Mammary epithelial cell (primary cell): Measurements from ENCODE around the gene CYLD.

Experiments
- EZH2 ChIP-seq: IDR thresholded peaks from 2 replicates; pipeline ENCODE4 v1.6.1; 2012; ENCODE audit warnings: low read length, inconsistent platforms, borderline replicate concordance
- TF ChIP-seq, protein P1 (sequence below), 2 donors: IDR thresholded peaks in 1 of 2; conservative IDR thresholded peaks in 1 of 2; 2 replicates each; pipeline ENCODE4 v1.5.1; 2011 to 2012; ENCODE audit warnings: inconsistent platforms in 2 of 2, low read length in 2 of 2, mild to moderate bottlenecking in 2 of 2, control low read depth in 1 of 2, low read depth in 1 of 2; ENCODE audit not compliant: insufficient read depth in 1 of 2; ENCODE audit errors: extremely low read depth in 1 of 2

DNA sequence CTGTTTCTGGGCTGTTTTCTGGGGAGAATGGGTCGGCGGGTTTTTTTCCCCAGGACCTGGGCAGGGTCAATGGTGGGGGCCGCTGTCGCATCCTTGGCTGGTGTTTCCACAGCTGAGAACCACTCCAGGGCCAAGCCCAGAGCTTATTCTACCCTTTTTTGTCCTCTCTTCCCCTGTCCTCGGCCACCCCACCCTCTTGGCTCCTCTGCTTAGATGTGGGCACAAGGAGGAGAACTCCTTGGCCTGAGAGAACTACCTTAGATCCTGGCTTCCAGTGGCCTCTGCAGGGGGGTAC, 44.5 kb upstream of the CYLD start:
- TF ChIP-seq EZH2, result no peak
- TF ChIP-seq, protein P1, sequence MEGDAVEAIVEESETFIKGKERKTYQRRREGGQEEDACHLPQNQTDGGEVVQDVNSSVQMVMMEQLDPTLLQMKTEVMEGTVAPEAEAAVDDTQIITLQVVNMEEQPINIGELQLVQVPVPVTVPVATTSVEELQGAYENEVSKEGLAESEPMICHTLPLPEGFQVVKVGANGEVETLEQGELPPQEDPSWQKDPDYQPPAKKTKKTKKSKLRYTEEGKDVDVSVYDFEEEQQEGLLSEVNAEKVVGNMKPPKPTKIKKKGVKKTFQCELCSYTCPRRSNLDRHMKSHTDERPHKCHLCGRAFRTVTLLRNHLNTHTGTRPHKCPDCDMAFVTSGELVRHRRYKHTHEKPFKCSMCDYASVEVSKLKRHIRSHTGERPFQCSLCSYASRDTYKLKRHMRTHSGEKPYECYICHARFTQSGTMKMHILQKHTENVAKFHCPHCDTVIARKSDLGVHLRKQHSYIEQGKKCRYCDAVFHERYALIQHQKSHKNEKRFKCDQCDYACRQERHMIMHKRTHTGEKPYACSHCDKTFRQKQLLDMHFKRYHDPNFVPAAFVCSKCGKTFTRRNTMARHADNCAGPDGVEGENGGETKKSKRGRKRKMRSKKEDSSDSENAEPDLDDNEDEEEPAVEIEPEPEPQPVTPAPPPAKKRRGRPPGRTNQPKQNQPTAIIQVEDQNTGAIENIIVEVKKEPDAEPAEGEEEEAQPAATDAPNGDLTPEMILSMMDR (conservative IDR thresholded peaks at IDR 0.05 in 1 of 2, IDR thresholded peaks at IDR 0.05 in 1 of 2; ENCODE audit: extremely low read depth in 1 of 2, insufficient read depth in 1 of 2, low read depth in 1 of 2, low read length in 2 of 2), result no peak
